MM.1S (cell line): ENCODE measurements around the gene SCN2A.

Experiments
- DNase-seq: peaks from one replicate; pipeline ENCODE4 v3.0.0-alpha.2; 2015
- H2AFZ ChIP-seq: fragments of 300-600 bp; sonication (generic); 2 replicates; pipeline ENCODE4 v1.6.0; 2016; ENCODE audit warnings: antibody characterized with exemption, low read length
- H3F3A ChIP-seq: fragments of 300-600 bp; sonication (generic); 2 replicates; pipeline ENCODE4 v1.6.1; 2016; ENCODE audit warnings: mild to moderate bottlenecking, antibody characterized with exemption, low read length, moderate library complexity, mixed read lengths; ENCODE audit not compliant: insufficient read depth
- H3K27ac ChIP-seq: fragments of 300-600 bp; sonication (generic); 2 replicates; pipeline ENCODE4 v1.5.1; 2016; ENCODE audit warnings: mild to moderate bottlenecking, low read length
- H3K27me3 ChIP-seq: fragments of 300-600 bp; sonication (generic); replicated peaks from 2 replicates; pipeline ENCODE4 v1.6.0; 2016; ENCODE audit warnings: low read length; ENCODE audit not compliant: insufficient read depth
- H3K36me3 ChIP-seq: fragments of 300-600 bp; sonication (generic); replicated peaks from 2 replicates; pipeline ENCODE4 v1.6.1; 2016; ENCODE audit warnings: mild to moderate bottlenecking, low read length, mixed read lengths; ENCODE audit not compliant: insufficient read depth
- H3K4me1 ChIP-seq: fragments of 300-600 bp; sonication (generic); 2 replicates; pipeline ENCODE4 v1.6.1; 2016; ENCODE audit warnings: low read length, mixed read lengths
- H3K4me2 ChIP-seq: fragments of 300-600 bp; sonication (generic); 2 replicates; pipeline ENCODE4 v1.6.0; 2016; ENCODE audit warnings: low read depth, low read length
- H3K4me3 ChIP-seq: fragments of 300-600 bp; sonication (generic); 2 replicates; pipeline ENCODE4 v1.5.1; 2016; ENCODE audit warnings: low read length, mixed read lengths
- H3K79me2 ChIP-seq: fragments of 300-600 bp; sonication (generic); 2 replicates; pipeline ENCODE4 v1.6.1; 2016; ENCODE audit warnings: mixed run types, low read length, mixed read lengths
- H3K9ac ChIP-seq: fragments of 300-600 bp; sonication (generic); 2 replicates; pipeline ENCODE4 v1.6.1; 2016; ENCODE audit warnings: low read length, mixed read lengths
- H3K9me2 ChIP-seq: fragments of 300-600 bp; sonication (generic); replicated peaks from 2 replicates; pipeline ENCODE4 v1.6.1; 2016; ENCODE audit warnings: mild to moderate bottlenecking, low read length, mixed read lengths; ENCODE audit not compliant: insufficient read depth
- H3K9me3 ChIP-seq: fragments of 300-600 bp; sonication (generic); replicated peaks from 2 replicates; pipeline ENCODE4 v1.6.1; 2016; ENCODE audit warnings: mild to moderate bottlenecking, low read length, mixed read lengths; ENCODE audit not compliant: insufficient read depth
- H4K20me1 ChIP-seq: fragments of 300-600 bp; sonication (generic); 2 replicates; pipeline ENCODE4 v1.6.1; 2016; ENCODE audit warnings: mild to moderate bottlenecking, low read length, moderate library complexity, mixed read lengths; ENCODE audit not compliant: insufficient read depth
- CTCF ChIP-seq: fragments of 300-600 bp; sonication (generic); IDR thresholded peaks from 2 replicates; pipeline ENCODE4 v1.5.1; 2016; ENCODE audit warnings: antibody characterized with exemption, low read length, mixed read lengths
- EZH2 ChIP-seq: fragments of 300-600 bp; sonication (generic); optimal IDR thresholded peaks from 2 replicates; pipeline ENCODE3; 2017; ENCODE audit warnings: low read depth, mild to moderate bottlenecking, antibody characterized with exemption, low read length, mixed read lengths
- EZH2phosphoT487 ChIP-seq: fragments of 300-600 bp; sonication (generic); IDR thresholded peaks from 2 replicates; pipeline ENCODE4 v1.6.1; 2018; ENCODE audit warnings: antibody characterized with exemption, low read length

The SCN2A gene

GRCh38 chr2:165420231-165420630, 181.0 kb downstream of the SCN2A start:
- H3K4me3 ChIP-seq, result no peak overlapping the region
- H3K27me3 ChIP-seq, result no peaks in the 10 kb centered on the region
- H4K20me1 ChIP-seq, result no peaks in the 10 kb centered on the region
- no peaks in the 10 kb centered on the region for H3K4me1 ChIP-seq
- no peaks in the 10 kb centered on the region for H3K79me2 ChIP-seq
- no peak overlapping the region for H3K4me2 ChIP-seq
- no peak overlapping the region for H3K27ac ChIP-seq
- H3K9ac ChIP-seq, result no peak overlapping the region
- H3K36me3 ChIP-seq, result no peaks in the 10 kb centered on the region
- no peak for DNase-seq
- H3K9me3 ChIP-seq, result no peaks in the 10 kb centered on the region
- no peaks in the 10 kb centered on the region for H3F3A ChIP-seq
- no peak overlapping the region for H2AFZ ChIP-seq
- no peaks in the 10 kb centered on the region for H3K9me2 ChIP-seq
- TF ChIP-seq EZH2 (no peak), CTCF (no peak), EZH2phosphoT487 (no peak)

- Histone ChIP-seq H3K4me2 (no peak overlapping the region), H3K79me2 (no peaks in the 10 kb centered on the region), H3K27ac (no peak overlapping the region), H4K20me1 (no peaks in the 10 kb centered on the region), H3K27me3 (no peaks in the 10 kb centered on the region), H3F3A (no peaks in the 10 kb centered on the region), H3K9me2 (no peaks in the 10 kb centered on the region), H2AFZ (no peak overlapping the region), H3K4me3 (no peak overlapping the region), H3K9me3 (no peaks in the 10 kb centered on the region), H3K4me1 (no peaks in the 10 kb centered on the region), H3K36me3 (no peaks in the 10 kb centered on the region), H3K9ac (no peak overlapping the region)
- no peak for TF ChIP-seq CTCF
- TF ChIP-seq EZH2phosphoT487, result no peak
- TF ChIP-seq EZH2, result no peak
- DNase-seq, result no peak
These were observed 183.9 kb downstream of the SCN2A start for GRCh38 chr2:165423081-165423480.

GRCh38 chr2:165425556-165425955, 186.3 kb downstream of the SCN2A start:
- TF ChIP-seq EZH2phosphoT487 (no peak), EZH2 (no peak), CTCF (no peak)
- H3K27me3 ChIP-seq, result no peaks in the 10 kb centered on the region
- H4K20me1 ChIP-seq, result no peaks in the 10 kb centered on the region
- no peak overlapping the region for H3K4me3 ChIP-seq
- no peak overlapping the region for H3K9ac ChIP-seq
- H3K4me2 ChIP-seq, result no peak overlapping the region
- no peaks in the 10 kb centered on the region for H3K79me2 ChIP-seq
- no peak overlapping the region for H2AFZ ChIP-seq
- no peak for DNase-seq
- no peak overlapping the region for H3K27ac ChIP-seq
- H3K9me2 ChIP-seq, result no peaks in the 10 kb centered on the region
- H3F3A ChIP-seq, result no peaks in the 10 kb centered on the region
- H3K4me1 ChIP-seq, result no peaks in the 10 kb centered on the region
- no peaks in the 10 kb centered on the region for H3K9me3 ChIP-seq
- H3K36me3 ChIP-seq, result no peaks in the 10 kb centered on the region
